Esophagus squamous epithelium (tissue), 4 donors: Measurements from ENCODE around the gene HECW1.

Source experiments
- POLR2A ChIP-seq, 4 donors: fragments of 450-650 bp; IDR thresholded peaks; one replicate each; pipeline ENCODE4 v1.6.1; 2017; ENCODE audit warnings: antibody characterized with exemption in 4 of 4, mild to moderate bottlenecking in 4 of 4, moderate library complexity in 3 of 4
- TF ChIP-seq, protein P1 (sequence below), 6 experiments: fragments of 450-650 bp in 4 of 6; fragments of 200-600 bp in 2 of 6; sonication (generic) in 2 of 6; IDR thresholded peaks; one replicate each; pipeline ENCODE4 v1.5.1; 2016 to 2019; ENCODE audit warnings: antibody characterized with exemption in 6 of 6, mild to moderate bottlenecking in 4 of 6, moderate library complexity in 4 of 6

DNA sequence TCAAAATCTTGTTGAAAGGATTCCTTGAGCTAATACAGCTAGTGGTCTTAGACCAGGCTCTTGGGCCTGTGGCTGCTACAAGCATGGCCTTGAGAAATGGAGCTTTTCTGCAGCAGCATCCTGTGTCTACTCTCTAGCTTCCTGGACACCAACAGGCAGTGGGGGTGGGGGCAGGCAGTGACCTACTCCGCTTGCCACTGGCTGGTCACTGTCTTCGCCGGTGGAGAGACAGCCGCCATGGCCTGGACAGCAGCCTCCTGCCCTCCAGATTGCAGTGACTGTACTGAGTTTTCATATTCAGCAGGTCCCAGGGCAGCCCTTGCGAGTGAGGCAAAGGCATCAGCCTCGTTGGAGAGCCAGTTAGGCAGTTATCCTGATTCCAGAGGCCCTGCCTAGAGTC is 204.6 kb downstream of the HECW1 start:
- TF ChIP-seq POLR2A (IDR thresholded peaks at IDR 0.05), result no peak
- TF ChIP-seq, protein P1, sequence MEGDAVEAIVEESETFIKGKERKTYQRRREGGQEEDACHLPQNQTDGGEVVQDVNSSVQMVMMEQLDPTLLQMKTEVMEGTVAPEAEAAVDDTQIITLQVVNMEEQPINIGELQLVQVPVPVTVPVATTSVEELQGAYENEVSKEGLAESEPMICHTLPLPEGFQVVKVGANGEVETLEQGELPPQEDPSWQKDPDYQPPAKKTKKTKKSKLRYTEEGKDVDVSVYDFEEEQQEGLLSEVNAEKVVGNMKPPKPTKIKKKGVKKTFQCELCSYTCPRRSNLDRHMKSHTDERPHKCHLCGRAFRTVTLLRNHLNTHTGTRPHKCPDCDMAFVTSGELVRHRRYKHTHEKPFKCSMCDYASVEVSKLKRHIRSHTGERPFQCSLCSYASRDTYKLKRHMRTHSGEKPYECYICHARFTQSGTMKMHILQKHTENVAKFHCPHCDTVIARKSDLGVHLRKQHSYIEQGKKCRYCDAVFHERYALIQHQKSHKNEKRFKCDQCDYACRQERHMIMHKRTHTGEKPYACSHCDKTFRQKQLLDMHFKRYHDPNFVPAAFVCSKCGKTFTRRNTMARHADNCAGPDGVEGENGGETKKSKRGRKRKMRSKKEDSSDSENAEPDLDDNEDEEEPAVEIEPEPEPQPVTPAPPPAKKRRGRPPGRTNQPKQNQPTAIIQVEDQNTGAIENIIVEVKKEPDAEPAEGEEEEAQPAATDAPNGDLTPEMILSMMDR (IDR thresholded peaks at IDR 0.05), result no peak
